HG03095 (cell line): ENCODE measurements around the gene PDCD1LG2.
"Not testable (repeated sequence)": the region's sequence is repeated elsewhere in the genome, so short reads cannot be mapped to it uniquely, and the experiment has no call there.

Source experiments
- ATAC-seq: cut with Tn5 transposase; IDR thresholded peaks from one replicate; pipeline ENCODE4 v1.9.1; 2021; ENCODE audit warnings: moderate library complexity; ENCODE audit not compliant: unreplicated experiment

The PDCD1LG2 gene

GRCh38 chr9:5563417-5563815, 53.1 kb downstream of the PDCD1LG2 start:
- no peak for ATAC-seq

GRCh38 chr9:5563886-5564285, 53.6 kb downstream of the PDCD1LG2 start:
- ATAC-seq: no peak

- peak; percentile 72 for ATAC-seq
Observed at GRCh38 chr9:5566054-5566618, 55.8 kb downstream of the PDCD1LG2 start.

DNA sequence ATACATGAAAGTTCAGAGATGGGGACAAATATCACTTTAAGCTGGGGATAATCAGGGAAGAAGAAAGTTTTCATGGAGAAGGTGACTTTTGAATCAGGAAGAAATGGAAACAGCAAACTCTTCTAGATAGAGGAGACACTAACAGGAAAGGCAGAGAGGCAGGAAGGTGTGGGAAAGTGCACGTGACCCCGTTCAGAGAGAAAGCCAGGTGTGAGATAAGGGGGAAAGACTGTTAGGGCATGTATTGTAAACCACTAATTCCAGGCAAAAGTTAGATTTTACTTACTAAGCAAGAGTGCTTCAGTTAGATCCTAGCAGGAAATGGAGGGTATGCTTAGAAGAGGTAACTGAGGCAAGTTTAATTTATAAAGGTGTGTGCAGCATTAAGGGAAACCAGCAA, 58.5 kb downstream of the PDCD1LG2 start:
- no peak for ATAC-seq

DNA sequence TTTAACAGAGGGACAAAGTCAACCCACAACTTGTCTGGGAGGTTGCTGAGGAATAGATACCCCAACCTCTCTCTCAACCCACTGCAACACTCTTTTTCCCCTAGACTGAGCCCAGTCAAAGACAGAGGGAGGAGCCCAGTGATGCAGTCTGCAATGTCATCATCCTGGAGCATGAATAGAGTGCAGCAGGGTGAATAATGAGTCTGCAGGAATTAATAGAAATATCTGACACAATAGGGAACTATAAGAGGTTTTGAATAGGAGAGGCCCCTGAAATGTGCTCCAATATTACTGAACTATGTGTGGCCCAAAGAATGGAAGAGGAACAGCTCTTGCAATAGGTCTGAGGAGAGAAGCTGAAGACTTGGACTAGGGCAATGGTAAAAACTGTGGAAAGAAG, 59.1 kb downstream of the PDCD1LG2 start:
- no peak for ATAC-seq

DNA sequence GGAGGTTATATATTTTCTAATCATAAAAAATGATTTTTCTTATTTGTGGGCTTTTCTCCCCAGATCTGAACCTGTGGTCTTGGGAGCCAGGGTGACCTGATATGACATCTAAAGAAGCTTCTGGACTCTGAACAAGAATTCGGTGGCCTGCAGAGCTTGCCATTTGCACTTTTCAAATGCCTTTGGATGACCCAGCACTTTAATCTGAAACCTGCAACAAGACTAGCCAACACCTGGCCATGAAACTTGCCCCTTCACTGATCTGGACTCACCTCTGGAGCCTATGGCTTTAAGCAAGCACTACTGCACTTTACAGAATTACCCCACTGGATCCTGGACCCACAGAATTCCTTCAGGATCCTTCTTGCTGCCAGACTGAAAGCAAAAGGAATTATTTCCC, 59.6 kb downstream of the PDCD1LG2 start:
- no peak for ATAC-seq

DNA sequence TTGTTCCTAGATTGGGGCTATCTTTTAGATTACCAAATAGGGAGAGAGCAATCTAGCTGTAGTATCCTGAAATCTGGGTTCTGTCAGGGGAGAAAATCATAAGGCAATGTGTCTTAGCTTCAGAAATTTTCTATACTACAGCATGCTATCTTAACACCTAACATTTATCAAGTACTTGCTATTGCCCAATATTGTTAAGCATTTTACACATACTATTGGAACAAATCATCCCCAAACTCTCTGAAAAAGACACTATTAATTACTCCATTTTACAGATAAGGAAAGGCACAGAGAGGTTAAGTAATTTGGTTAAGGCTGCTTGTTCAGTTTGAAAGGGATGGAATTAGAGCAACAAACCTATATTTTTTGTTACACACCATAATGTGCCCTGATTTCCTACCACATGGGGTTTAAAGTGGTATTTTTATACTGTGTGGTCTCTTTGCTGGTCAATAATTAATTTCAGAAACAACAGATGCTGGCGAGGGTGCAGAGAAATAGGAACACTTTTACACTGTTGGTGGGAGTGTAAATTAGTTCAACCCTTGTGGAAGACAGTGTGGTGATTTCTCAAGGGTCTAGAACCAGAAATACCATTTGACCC, 61.4 kb downstream of the PDCD1LG2 start:
- no peak for ATAC-seq

- no peak for ATAC-seq
Observed at GRCh38 chr9:5574097-5574496, 63.8 kb downstream of the PDCD1LG2 start.

DNA sequence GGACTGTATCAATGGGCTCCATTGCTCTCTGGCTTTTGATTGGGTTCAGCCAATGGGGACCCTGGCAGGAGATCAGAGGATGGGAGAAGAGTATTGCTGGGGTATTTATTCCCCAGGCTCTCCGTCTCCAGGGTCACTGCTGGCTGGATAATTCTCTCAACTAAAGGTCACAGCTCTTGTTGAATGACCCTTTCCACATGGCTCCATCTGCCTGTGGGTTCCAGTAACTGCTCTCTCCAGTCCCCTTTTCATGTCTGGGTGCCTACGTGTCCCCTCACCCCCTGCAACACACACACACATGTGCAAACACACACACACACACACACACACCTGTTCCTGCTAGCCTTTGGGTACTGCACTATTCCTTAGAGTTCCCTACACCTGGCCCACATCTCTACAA, 64.7 kb downstream of the PDCD1LG2 start:
- ATAC-seq: no peak

- ATAC-seq: no peak
Observed at GRCh38 chr9:5577225-5577624, 66.9 kb downstream of the PDCD1LG2 start.

DNA sequence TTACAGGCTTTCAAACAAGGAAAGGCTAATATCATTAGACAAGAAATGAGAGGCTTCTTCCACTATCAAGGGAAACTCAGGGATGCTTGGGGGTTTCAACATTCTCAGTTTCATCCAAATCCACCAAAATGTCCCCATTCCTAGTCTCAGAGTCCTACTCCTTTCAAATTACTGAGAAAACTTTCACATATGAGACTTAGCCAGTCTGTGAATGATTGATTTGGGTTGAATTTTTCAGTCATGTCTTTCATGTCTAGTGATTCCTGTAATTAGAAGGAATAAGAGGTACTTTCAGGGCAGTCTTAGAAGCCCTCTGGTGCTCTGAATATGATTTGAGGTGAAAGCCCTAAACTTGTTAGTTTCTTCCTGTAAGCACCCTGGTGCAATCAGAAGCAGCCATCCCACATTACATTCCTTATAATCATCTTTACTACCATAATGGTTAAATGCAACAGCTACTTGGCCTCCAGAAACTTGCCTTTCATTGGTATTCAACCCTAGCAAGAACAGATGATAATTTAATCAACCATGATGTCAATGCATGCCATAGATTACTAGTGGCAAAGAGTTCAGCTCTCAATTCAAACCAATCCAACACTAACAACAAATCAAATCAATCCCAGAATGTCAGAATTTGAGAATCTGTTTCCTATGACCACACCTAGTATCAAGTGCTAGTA, 67.8 kb downstream of the PDCD1LG2 start:
- no peak for ATAC-seq

DNA sequence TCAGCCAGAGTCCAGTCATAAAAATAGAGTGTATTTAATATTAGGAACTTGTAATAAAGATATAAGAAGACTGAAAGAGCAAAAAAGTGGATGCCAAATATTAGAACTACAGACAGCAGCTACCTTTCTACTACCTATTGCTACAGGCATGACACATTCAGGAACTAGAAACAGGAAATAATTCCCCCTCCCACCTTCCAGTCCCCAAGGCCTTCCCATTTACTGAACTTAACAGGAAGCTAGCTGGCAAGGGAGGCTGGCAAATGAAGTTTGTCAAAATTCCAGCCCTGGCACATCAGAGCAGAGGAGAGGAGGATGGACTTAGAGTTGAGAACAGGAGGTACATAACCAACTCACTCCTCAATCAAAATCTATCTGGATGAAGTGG, 68.4 kb downstream of the PDCD1LG2 start:
- no peak for ATAC-seq

GRCh38 chr9:5579881-5580280, 69.5 kb downstream of the PDCD1LG2 start:
- ATAC-seq: no peak

DNA sequence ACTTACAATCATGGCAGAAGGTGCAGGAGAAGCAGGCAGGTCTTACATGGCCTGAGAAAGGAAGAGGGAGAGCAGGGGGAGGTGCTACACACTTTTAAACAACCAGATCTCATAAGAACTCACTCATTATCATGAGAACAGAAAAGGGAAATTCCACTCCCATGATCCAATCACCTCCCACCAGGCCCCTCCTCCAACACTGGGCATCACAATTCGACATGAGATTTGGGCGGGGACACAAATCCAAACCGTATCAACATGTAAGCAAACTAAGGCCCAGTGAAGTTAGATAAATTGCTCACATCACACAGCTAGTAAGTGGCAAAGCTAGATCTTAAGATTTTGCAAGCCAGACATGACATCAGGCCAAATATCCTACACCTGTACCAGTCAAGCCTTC, 70.3 kb downstream of the PDCD1LG2 start:
- no peak for ATAC-seq

- ATAC-seq: not testable (repeated sequence)
Observed at GRCh38 chr9:5581706-5582105, 71.4 kb downstream of the PDCD1LG2 start.

GRCh38 chr9:5582835-5583195, 72.5 kb downstream of the PDCD1LG2 start:
- ATAC-seq: peak; percentile 36

GRCh38 chr9:5586391-5586802, 76.1 kb downstream of the PDCD1LG2 start:
- ATAC-seq: peak; percentile 40

DNA sequence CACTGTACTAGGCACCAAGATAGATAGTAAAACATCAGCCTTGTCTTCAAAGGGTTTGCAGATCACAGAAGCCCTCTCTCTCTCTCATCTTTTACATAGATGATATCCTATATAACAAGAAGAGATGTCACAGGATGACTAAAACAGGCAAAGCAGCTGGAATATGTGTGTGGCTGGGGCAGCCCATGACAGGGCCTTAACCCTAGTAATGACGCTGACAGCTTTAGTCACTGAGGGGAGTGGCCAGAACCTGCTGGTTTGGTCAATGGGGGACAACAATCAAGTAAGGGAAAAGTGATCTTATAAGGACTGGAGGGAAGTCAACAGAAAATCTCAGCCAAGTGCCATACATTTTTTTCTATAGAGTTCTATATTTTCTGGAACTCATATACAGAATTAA, 76.7 kb downstream of the PDCD1LG2 start:
- no peak for ATAC-seq

- no peak for ATAC-seq
Observed at GRCh38 chr9:5592231-5592630, 81.9 kb downstream of the PDCD1LG2 start.

DNA sequence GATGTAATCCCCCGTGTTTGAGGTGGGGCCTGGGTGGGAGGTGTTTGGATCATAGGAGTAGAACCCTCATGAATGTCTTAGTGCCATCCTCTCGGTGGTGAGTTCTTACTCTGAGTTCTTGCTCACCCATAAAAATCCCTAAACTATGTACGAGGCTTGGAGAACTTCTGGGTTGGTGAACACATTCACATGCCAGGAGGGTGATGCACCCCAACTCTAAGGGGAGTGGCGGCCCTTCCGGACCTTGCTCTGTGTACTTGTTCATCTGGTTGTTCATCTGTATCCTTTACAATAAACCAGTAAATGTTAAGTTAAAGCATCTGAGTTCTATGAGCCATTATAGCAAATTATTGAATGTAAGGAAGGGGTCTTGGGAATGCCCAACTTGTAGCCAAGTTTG, 82.6 kb downstream of the PDCD1LG2 start:
- no peak for ATAC-seq

DNA sequence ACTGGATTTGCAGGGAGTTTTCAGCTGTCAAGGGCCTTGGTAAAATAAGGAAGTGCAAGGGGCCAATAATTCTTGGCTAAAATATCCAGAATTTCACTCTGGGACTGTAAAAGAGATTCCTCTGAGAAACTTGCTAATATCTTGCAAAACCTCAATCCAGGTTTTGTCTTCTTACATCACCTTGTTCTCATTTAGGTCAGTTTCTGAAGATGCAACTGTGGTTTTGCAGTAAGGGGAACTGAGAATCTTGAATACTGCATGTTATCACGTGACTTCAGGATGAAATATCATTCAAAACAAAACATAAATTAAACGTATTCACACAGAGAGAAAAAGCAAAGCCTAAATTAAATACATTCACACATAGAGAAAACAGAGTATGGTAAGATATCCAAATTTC, 83.6 kb downstream of the PDCD1LG2 start:
- peak; percentile 71 for ATAC-seq

DNA sequence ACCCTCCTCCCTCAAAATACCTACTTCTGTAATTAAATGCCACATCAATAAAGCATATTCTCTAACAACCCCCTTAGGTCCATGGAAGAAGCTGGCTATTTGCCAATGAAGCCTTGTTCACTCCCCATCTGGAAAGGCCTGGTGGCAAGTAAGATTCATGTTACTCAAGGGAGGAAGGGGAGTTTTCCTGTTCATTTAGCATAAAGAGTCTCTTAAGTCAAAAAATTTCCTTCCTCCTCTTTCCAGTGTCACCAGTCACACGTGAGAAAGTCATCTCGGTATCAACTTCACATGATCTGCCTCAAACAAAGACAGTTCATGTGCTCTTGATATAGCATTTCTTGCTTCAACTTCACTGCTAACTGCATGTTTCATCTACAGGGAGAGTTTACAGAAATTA, 85.8 kb downstream of the PDCD1LG2 start:
- ATAC-seq: no peak
